ENCODE data around the gene GRK2.

GRCh38 chr11:67251841-67252240, 14.4 kb upstream of the GRK2 start:
- TF ChIP-seq CTCF (IDR thresholded peaks at IDR 0.05; ENCODE audit: poor library complexity, severe bottlenecking) (no peak), EP300 (conservative IDR thresholded peaks at IDR 0.05; ENCODE audit: poor library complexity, severe bottlenecking) (no peak), EZH2 (IDR thresholded peaks at IDR 0.05; ENCODE audit: borderline replicate concordance, insufficient read depth, low read length, poor library complexity, severe bottlenecking) (no peak), SMC3 (conservative IDR thresholded peaks at IDR 0.05; ENCODE audit: poor library complexity) (no peak), REST (IDR thresholded peaks at IDR 0.05; ENCODE audit: borderline replicate concordance) (no peak), RAD21 (conservative IDR thresholded peaks at IDR 0.05) (no peak), MXI1 (conservative IDR thresholded peaks at IDR 0.05; ENCODE audit: poor library complexity, severe bottlenecking) (no peak)

All from neural cell (in vitro differentiated cells).